Karpas-422 (cell line): Measurements from ENCODE around the gene NNT. TPM values are rescaled to one million over a fixed set of nuclear protein-coding genes. Genes with fewer than 3 reads are reported as not detected.
A peak's percentile ranks its signal among the peaks of the same experiment; 100 is the strongest.
"Not testable (repeated sequence)": the region's sequence is repeated elsewhere in the genome, so short reads cannot be mapped to it uniquely, and the experiment has no call there.

Source experiments
- DNase-seq: peaks from one replicate; pipeline ENCODE4 v3.0.0-alpha.2; 2015
- H2AFZ ChIP-seq: fragments of 200-600 bp; sonication (generic); 2 replicates; pipeline ENCODE4 v1.6.1; 2014; ENCODE audit warnings: antibody characterized with exemption, low read length, mixed read lengths
- H3K27ac ChIP-seq: fragments of 200-600 bp; sonication (generic); 2 replicates; pipeline ENCODE4 v1.5.1; 2014; ENCODE audit warnings: mild to moderate bottlenecking, low read length, moderate library complexity
- H3K27me3 ChIP-seq: fragments of 200-600 bp; sonication (generic); 2 replicates; pipeline ENCODE4 v1.6.1; 2014; ENCODE audit warnings: low read length, mixed read lengths
- H3K36me3 ChIP-seq: fragments of 200-600 bp; sonication (generic); 2 replicates; pipeline ENCODE4 v1.6.1; 2014; ENCODE audit warnings: low read length, mixed read lengths; ENCODE audit not compliant: insufficient read depth
- H3K4me1 ChIP-seq: fragments of 200-600 bp; sonication (generic); 2 replicates; pipeline ENCODE4 v1.6.1; 2014; ENCODE audit warnings: mild to moderate bottlenecking, low read length, mixed read lengths
- H3K4me2 ChIP-seq: fragments of 200-600 bp; sonication (generic); 2 replicates; pipeline ENCODE4 v1.6.1; 2014; ENCODE audit warnings: low read length, low read depth, mild to moderate bottlenecking; ENCODE audit not compliant: poor library complexity, severe bottlenecking
- H3K4me3 ChIP-seq: fragments of 200-600 bp; sonication (generic); 2 replicates; pipeline ENCODE4 v1.5.1; 2014; ENCODE audit warnings: mild to moderate bottlenecking, antibody characterized with exemption, low read length, mixed read lengths
- H3K79me2 ChIP-seq: fragments of 200-600 bp; sonication (generic); 2 replicates; pipeline ENCODE4 v1.6.1; 2014; ENCODE audit warnings: mild to moderate bottlenecking, low read length, mixed read lengths
- H3K9ac ChIP-seq: fragments of 200-600 bp; sonication (generic); 2 replicates; pipeline ENCODE4 v1.6.0; 2014; ENCODE audit warnings: low read length
- H3K9me2 ChIP-seq: fragments of 200-600 bp; sonication (generic), shearing (Covaris generic); replicated peaks from 2 replicates; pipeline ENCODE4 v1.6.0; 2014; ENCODE audit warnings: mild to moderate bottlenecking, low read length, moderate library complexity; ENCODE audit not compliant: insufficient read depth
- H3K9me3 ChIP-seq: fragments of 300-700, 200-600 bp; sonication (generic); 2 replicates; pipeline ENCODE4 v1.6.1; 2014; ENCODE audit warnings: low read length, mixed read lengths
- H4K20me1 ChIP-seq: fragments of 200-600 bp; sonication (generic); 2 replicates; pipeline ENCODE4 v1.6.1; 2014; ENCODE audit warnings: mild to moderate bottlenecking, antibody characterized with exemption, low read length, low read depth; ENCODE audit not compliant: insufficient read depth
- total RNA-seq: library from RNA; depleted of rRNA; stranded (reverse); fragments of >200 nt; shearing (Covaris generic); gene quantifications from 2 replicates; pipeline ENCODE4 v1.2.3, GENCODE V29; 2014; ENCODE audit warnings: low replicate concordance; rRNA removed

NNT gene
- total RNA-seq = 67.5 and 96.9 TPM in 2 replicates

DNA sequence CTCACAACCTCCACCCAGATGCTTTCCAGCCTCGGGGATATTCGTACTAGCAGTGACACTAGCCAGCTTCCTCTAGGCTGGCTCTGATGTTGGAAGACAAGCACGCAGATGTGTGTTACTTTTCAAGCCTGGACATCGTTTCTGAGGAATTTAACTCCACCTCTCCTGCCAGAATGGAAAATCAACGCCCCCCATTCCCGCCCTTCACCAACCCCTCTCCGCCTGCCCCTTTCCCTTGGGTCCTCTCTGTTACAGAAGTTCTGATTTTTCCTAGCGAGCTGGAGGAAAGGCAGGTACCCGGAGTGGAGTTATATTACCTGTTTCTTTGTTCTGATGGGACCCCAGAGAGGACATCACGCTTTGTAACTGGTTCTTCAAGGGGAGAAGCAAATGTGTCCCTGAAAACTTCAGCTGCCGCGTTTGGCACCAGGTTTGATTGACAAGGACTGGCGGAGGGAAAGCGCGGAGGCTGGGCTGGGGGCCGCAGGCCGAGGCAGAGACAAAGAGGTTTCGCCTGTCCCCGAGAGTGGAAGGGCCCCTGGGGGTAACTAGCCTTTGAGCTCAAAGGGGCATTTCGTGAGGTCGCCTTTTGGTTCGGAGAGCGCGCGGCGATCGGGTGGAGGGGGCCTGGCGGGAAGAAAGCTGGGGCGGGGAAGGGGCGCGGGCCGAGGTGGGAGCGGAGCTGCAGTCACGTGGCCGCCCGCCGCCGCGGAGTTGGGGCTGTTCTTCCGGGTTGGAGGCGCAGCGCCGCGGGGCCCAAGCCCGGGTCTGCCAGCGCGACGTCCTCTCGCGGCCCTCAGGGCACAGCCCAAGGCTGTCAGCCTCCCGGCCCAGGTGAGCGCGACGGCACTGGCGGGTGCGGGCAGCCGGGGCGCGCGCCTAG is at the start of gene NNT:
Gene NNT (plus strand): TSS at position 720 of the 883 bp plus-strand sequence. CDS start 6,016 bp downstream, outside the sequence.
- DNase-seq = peak; percentile 92
- H3K27ac ChIP-seq = peak within 1 kb of the TSS; percentile 86
- peak within 1 kb of the TSS; percentile 62 for H2AFZ ChIP-seq
- H3K79me2 ChIP-seq = peaks cover 96% of the 10 kb centered on the region
- no peaks in the 10 kb centered on the region for H3K27me3 ChIP-seq
- H3K9me2 ChIP-seq = no peaks in the 10 kb centered on the region
- H3K9ac ChIP-seq = peak within 1 kb of the TSS; percentile 90
- no peaks in the 10 kb centered on the region for H3K9me3 ChIP-seq
- peak within 1 kb of the TSS; percentile 80 for H3K4me2 ChIP-seq
- H3K4me1 ChIP-seq = peaks cover 35% of the 10 kb centered on the region
- peaks cover 5% of the 10 kb centered on the region; the same call in 1 of the 2 replicates for H3K36me3 ChIP-seq
- peak within 1 kb of the TSS; percentile 88 for H3K4me3 ChIP-seq
- H4K20me1 ChIP-seq = no peaks in the 10 kb centered on the region

DNA sequence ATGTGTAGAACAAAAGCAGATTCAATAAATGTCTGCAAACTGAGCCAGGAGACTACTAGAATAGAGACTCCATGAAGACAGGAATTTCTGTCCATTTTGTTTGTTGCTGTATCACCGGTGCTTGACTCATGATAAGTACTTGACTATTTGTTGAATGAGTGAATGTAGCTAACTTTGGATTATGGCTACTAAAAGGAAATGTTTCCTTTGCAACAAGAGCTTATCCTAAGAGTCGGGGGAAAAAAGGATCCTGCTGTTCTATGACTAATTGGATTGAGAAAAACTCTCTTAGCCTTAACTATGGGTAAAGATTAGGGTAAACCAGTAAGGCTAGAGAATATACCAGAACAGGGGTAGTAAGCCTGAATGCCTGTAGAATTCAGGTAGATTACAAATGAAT is 49.6 kb upstream of the NNT start:
- Histone ChIP-seq H3K27ac (no peak overlapping the region), H3K27me3 (no peaks in the 10 kb centered on the region), H3K9me2 (no peaks in the 10 kb centered on the region), H2AFZ (no peak overlapping the region), H3K4me3 (no peak overlapping the region), H3K4me1 (peaks cover 44% of the 10 kb centered on the region), H3K9me3 (no peaks in the 10 kb centered on the region), H3K36me3 (peaks cover 50% of the 10 kb centered on the region; the same call in 1 of the 2 replicates), H4K20me1 (no peaks in the 10 kb centered on the region), H3K4me2 (peak overlapping the region; percentile 79), H3K9ac (no peak overlapping the region), H3K79me2 (peaks cover 78% of the 10 kb centered on the region)
- no peak for DNase-seq

DNA sequence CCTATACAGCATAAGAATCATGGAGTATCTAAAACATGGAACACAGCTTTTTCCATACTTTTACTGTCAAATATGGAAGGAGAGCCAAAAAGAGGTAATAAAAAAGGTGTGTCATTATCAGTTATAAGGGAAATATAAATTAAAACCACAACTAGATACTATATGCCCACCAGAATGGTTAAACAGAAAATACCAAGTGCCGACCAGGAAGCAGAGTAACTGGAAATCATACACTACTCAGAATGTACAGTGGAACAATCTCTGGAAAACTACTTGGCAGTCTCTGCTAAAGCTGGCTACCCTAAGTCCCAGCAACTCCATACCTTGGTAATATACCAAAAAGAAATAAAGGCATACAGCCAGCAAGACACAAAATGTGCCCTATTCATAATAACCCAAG is 48.5 kb upstream of the NNT start:
- peaks cover 47% of the 10 kb centered on the region; the same call in 1 of the 2 replicates for H3K36me3 ChIP-seq
- no peaks in the 10 kb centered on the region for H3K9me2 ChIP-seq
- H3K27ac ChIP-seq = no peak overlapping the region
- DNase-seq = no peak
- H3K4me2 ChIP-seq = peak overlapping the region; percentile 79
- H3K27me3 ChIP-seq = no peaks in the 10 kb centered on the region
- no peaks in the 10 kb centered on the region for H3K9me3 ChIP-seq
- no peak overlapping the region for H3K9ac ChIP-seq
- H3K79me2 ChIP-seq = peaks cover 68% of the 10 kb centered on the region
- H4K20me1 ChIP-seq = no peaks in the 10 kb centered on the region
- H3K4me1 ChIP-seq = peaks cover 54% of the 10 kb centered on the region
- H2AFZ ChIP-seq = no peak overlapping the region
- peak overlapping the region; percentile 94 for H3K4me3 ChIP-seq

DNA sequence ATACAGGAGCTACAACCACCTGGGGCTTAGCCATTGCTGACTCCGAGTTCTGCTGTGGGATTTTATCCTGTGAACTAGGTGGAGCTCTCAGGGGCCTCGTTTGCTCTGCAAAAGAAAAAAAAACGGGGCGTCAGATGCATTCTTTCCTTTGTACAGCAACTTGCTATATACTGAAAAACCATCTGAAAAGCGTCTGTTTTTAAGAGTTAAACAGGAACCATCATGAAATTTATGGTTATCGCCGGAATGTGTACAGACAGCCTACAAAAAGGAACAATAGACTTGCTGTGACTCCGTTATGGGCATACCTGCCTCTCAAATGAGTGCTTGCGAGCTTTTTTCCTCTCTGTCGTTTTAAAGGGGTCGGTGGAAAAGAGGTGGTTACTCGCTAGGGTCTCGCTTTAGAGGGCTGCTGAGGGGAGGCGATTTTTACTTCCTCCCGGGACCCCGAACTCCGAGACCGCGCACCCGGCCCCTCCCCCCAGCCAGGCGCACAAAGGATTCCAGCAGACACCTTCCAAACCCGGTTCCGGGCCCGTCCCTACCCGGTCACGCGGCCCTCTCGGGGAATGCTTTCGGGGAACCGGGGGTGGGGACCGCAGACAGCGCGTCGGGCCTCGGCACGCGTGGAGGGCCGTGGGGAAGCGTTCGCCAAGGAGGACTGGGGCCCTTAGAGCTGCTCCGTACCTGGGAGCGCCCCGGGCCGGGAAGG is 46.9 kb upstream of the NNT start:
- DNase-seq = peak; percentile 80
- H3K4me2 ChIP-seq = peak overlapping the region; percentile 79

DNA sequence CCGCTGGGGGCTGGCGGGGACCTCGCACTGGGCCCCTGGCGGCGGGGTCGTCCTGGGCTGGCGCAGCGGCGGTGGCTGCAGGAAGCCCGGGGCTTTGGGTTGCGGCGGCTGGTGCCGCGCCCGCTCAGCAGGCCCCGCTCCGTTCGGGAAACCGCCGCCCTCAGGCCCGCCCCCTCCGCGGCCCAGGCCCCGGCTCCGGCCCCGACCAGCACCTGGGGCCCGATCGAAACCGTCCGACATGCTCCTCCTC is 46.4 kb upstream of the NNT start:
- peaks cover 74% of the 10 kb centered on the region for H3K4me1 ChIP-seq
- H3K4me3 ChIP-seq = peak overlapping the region; percentile 94
- H3K9me3 ChIP-seq, H2AFZ ChIP-seq, H3K27me3 ChIP-seq, H3K9me2 ChIP-seq, DNase-seq, H4K20me1 ChIP-seq: not testable (repeated sequence)
- H3K79me2 ChIP-seq = peaks cover 49% of the 10 kb centered on the region
- peaks cover 31% of the 10 kb centered on the region; the same call in 1 of the 2 replicates for H3K36me3 ChIP-seq
- peak overlapping the region; percentile 88 for H3K9ac ChIP-seq
- peak overlapping the region; percentile 67 for H3K27ac ChIP-seq
- H3K4me2 ChIP-seq = peak overlapping the region; percentile 79

More for the DNA sequence above, 46.9 kb upstream of the NNT start:
- Histone ChIP-seq H3K9ac (peak overlapping the region; percentile 88), H3K9me2 (no peaks in the 10 kb centered on the region), H3K4me3 (peak overlapping the region; percentile 94), H3K27ac (peak overlapping the region; percentile 67), H4K20me1 (no peaks in the 10 kb centered on the region), H3K9me3 (no peaks in the 10 kb centered on the region), H2AFZ (no peak overlapping the region; the same call in 1 of the 2 replicates), H3K79me2 (peaks cover 54% of the 10 kb centered on the region), H3K27me3 (no peaks in the 10 kb centered on the region), H3K36me3 (peaks cover 36% of the 10 kb centered on the region; the same call in 1 of the 2 replicates), H3K4me1 (peaks cover 70% of the 10 kb centered on the region)

DNA sequence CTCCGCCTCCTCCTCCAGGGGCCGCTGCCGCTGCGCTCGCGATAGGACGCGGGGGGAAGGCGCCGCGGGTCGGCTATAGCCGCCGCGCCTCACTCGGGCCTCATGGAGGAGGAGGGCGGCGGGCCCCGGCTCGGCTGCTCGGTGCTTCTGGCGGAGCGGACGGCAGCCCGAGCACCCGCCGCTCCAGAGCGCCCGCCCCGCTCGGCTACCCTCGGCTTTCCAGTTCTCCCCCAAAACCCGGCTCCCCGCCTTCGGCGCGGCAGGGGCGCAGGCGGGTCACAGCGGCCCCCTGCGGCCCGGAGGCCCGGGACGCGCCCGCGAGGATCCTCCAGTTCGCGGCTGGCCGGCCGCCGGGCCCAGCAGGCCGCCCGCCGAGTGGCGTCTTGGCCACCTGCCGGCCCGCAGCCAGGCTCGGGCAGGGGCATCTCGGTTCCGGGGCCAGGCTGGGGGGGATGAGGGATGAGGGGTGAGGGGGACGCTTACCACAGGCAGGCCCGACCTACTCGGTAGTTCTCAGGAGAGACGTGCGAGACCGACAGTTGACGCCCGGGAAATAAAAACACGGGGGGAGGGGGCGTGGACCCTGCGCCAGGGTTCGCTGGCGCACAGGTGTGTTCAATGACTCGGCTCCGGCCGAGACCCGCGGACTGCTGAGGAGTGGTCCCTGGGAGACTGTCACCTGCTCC is 46.0 kb upstream of the NNT start, which contains the start of gene PAIP1:
Gene PAIP1 (minus strand): TSS at position 221 of the 686 bp plus-strand sequence. CDS start 231 bp downstream, outside the sequence.
- peak within 1 kb of the TSS; percentile 67 for H3K27ac ChIP-seq
- peak within 1 kb of the TSS; percentile 94 for H3K4me3 ChIP-seq
- peak; percentile 95 for DNase-seq
- peak within 1 kb of the TSS; percentile 88 for H3K9ac ChIP-seq
- H3K79me2 ChIP-seq = peaks cover 44% of the 10 kb centered on the region
- H4K20me1 ChIP-seq = no peaks in the 10 kb centered on the region
- no peaks in the 10 kb centered on the region for H3K27me3 ChIP-seq
- no peaks in the 10 kb centered on the region for H3K9me3 ChIP-seq
- peak within 1 kb of the TSS; percentile 79 for H3K4me2 ChIP-seq
- peak within 1 kb of the TSS; percentile 61; the same call in 1 of the 2 replicates for H2AFZ ChIP-seq
- H3K4me1 ChIP-seq = peaks cover 75% of the 10 kb centered on the region
- H3K36me3 ChIP-seq = peaks cover 27% of the 10 kb centered on the region; the same call in 1 of the 2 replicates
- H3K9me2 ChIP-seq = no peaks in the 10 kb centered on the region

DNA sequence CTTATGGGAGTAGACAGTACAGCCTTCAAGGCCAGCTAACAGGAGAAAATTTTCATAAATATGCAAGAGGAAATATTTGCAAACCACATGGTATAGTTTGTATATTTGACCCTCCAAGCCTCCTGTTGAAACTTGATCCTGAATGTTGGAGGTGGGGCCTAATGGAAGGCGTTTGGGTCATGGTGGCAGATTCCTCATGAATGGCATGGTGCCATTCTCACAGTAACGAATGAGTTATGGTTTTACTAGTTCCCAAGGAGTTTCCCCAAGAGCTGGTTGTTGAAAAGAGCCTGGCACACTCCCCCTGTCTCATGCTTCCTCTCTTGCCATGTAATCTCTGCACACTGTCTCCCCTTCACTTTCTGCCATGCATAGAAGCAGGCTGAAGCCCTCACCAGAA is 42.9 kb upstream of the NNT start:
- peak overlapping the region; percentile 62; the same call in 1 of the 2 replicates for H3K27ac ChIP-seq
- H3K79me2 ChIP-seq = peaks cover 13% of the 10 kb centered on the region
- H3K9me3 ChIP-seq = no peaks in the 10 kb centered on the region
- no peaks in the 10 kb centered on the region for H4K20me1 ChIP-seq
- peaks cover 44% of the 10 kb centered on the region for H3K4me1 ChIP-seq
- no peaks in the 10 kb centered on the region for H3K27me3 ChIP-seq
- DNase-seq = peak; percentile 74
- no peaks in the 10 kb centered on the region for H3K9me2 ChIP-seq
- H3K4me3 ChIP-seq = no peak overlapping the region
- no peak overlapping the region for H3K9ac ChIP-seq
- H3K4me2 ChIP-seq = peak overlapping the region; percentile 60
- H2AFZ ChIP-seq = peak overlapping the region; percentile 21; the same call in 1 of the 2 replicates
- no peaks in the 10 kb centered on the region for H3K36me3 ChIP-seq
